K562 (cell line): ENCODE results near the gene GCN1. TPM values are rescaled to one million over a fixed set of nuclear protein-coding genes. Genes with fewer than 3 reads are reported as not detected.

Source experiments
- EWSR1 ChIP-seq: fragments of 450-650 bp; IDR thresholded peaks from 2 replicates; pipeline ENCODE4 v1.6.1; 2018; ENCODE audit warnings: borderline replicate concordance, mild to moderate bottlenecking, low read depth, moderate library complexity; ENCODE audit not compliant: partially characterized antibody
- FOXK1 ChIP-seq: sonication (generic); formaldehyde crosslinking; IDR thresholded peaks from 2 replicates; pipeline ENCODE4 v1.8.0; 2022; ENCODE audit warnings: missing genetic modification reagents, mild to moderate bottlenecking, borderline replicate concordance
- HNRNPL ChIP-seq: fragments of 200-400 bp; formaldehyde crosslinking; IDR thresholded peaks from 2 replicates; pipeline ENCODE4 v1.6.1; 2017; ENCODE audit warnings: low read depth, mild to moderate bottlenecking, low read length
- MCM2 ChIP-seq: fragments of 450-650 bp; IDR thresholded peaks from 2 replicates; pipeline ENCODE4 v1.6.1; 2017; ENCODE audit warnings: low read depth, mild to moderate bottlenecking
- POLR2AphosphoS5 ChIP-seq: IDR thresholded peaks from 2 replicates; pipeline ENCODE4 v1.6.1; 2011; ENCODE audit warnings: mild to moderate bottlenecking, low read depth, low read length, moderate library complexity; ENCODE audit not compliant: control insufficient read depth, insufficient read depth
- RFX7 ChIP-seq: fragments of 250-450 bp; sonication (Bioruptor Pico); IDR thresholded peaks from 2 replicates; pipeline ENCODE4 v1.5.1; 2021; ENCODE audit warnings: mild to moderate bottlenecking
- RHOXF2B ChIP-seq: fragments of 250-450 bp; sonication (Bioruptor Pico); conservative IDR thresholded peaks from 2 replicates; pipeline ENCODE4 v1.5.1; 2021
- SMARCA5 ChIP-seq: fragments of 450-650 bp; IDR thresholded peaks from 2 replicates; pipeline ENCODE4 v1.6.1; 2016
- SOX6 ChIP-seq: fragments of 450-650 bp; IDR thresholded peaks from 2 replicates; pipeline ENCODE4 v1.6.1; 2014; ENCODE audit warnings: mild to moderate bottlenecking
- TRIM28 ChIP-seq: fragments of 450-650 bp; IDR thresholded peaks from 2 replicates; pipeline ENCODE4 v1.6.1; 2017
- ZNF12 ChIP-seq: sonication (generic); formaldehyde crosslinking; IDR thresholded peaks from 2 replicates; pipeline ENCODE4 v1.4.0; 2020; ENCODE audit warnings: mild to moderate bottlenecking, missing genetic modification reagents
- ZNF197 ChIP-seq: fragments of 200-800 bp; sonication (Bioruptor generic); IDR thresholded peaks from 2 replicates; pipeline ENCODE4 v1.6.1; 2016; ENCODE audit warnings: low read depth, missing genetic modification characterization, missing compliant biosample characterization
- ZNF23 ChIP-seq: fragments of 250-450 bp; sonication (Bioruptor Pico); IDR thresholded peaks from 2 replicates; pipeline ENCODE4 v1.4.0; 2020; ENCODE audit warnings: mild to moderate bottlenecking
- ZNF551 ChIP-seq: fragments of 250-450 bp; sonication (Bioruptor Pico); IDR thresholded peaks from 2 replicates; pipeline ENCODE4 v1.5.0; 2021; ENCODE audit warnings: mild to moderate bottlenecking, moderate library complexity
- polyA plus RNA-seq, 8 experiments: library from polyadenylated mRNA; depleted of rRNA in 4 of 8; stranded (reverse) in 5 of 8; unstranded in 3 of 8; fragments of >200 nt; fragmentation: Nextera tagmentation in 2 of 8; fragmentation: Illumina TruSeq in 1 of 8; extraction: Ambion mirVana in 2 of 8; extraction: Trizol in 1 of 8; gene quantifications; 2 replicates each; pipeline versions ENCODE4 v1.2.1 to v1.2.3, GENCODE V29; 2011 to 2014; ENCODE audit warnings: inconsistent platforms in 1 of 8, missing spikeins in 1 of 8
- total RNA-seq, 7 experiments: library from RNA; depleted of rRNA in 6 of 7; stranded (reverse); fragments of >200 nt in 6 of 7; fragmentation: Illumina TruSeq in 2 of 7; extraction: Trizol in 2 of 7; gene quantifications; 2 replicates each; pipeline versions ENCODE4 v1.2.1 to v1.2.3, GENCODE V29; 2011 to 2021; ENCODE audit warnings: low replicate concordance in 1 of 7
- TF ChIP-seq, protein P1 (sequence below): sonication (generic); formaldehyde crosslinking; IDR thresholded peaks from 2 replicates; pipeline ENCODE4 v1.8.0; 2022; ENCODE audit warnings: mild to moderate bottlenecking, missing genetic modification reagents
- TF ChIP-seq, protein P2 (sequence below): fragments of 250-450 bp; sonication (Bioruptor Pico); IDR thresholded peaks from 2 replicates; pipeline ENCODE4 v1.4.0; 2020; ENCODE audit warnings: mild to moderate bottlenecking, moderate library complexity
- TF ChIP-seq, protein P3 (sequence below): fragments of 450-650 bp; formaldehyde crosslinking; IDR thresholded peaks from 2 replicates; pipeline ENCODE4 v1.4.0; 2022; ENCODE audit warnings: mild to moderate bottlenecking, moderate library complexity
- TF ChIP-seq, protein P4 (sequence below): fragments of 450-650 bp; IDR thresholded peaks from 2 replicates; pipeline ENCODE4 v1.6.1; 2016; ENCODE audit warnings: missing biosample characterization, missing genetic modification characterization
- TF ChIP-seq, protein P5 (sequence below): fragments of 250-450 bp; sonication (Bioruptor Pico); IDR thresholded peaks from 2 replicates; pipeline ENCODE4 v1.9.0; 2021; ENCODE audit warnings: mild to moderate bottlenecking
- TF ChIP-seq, protein P6 (sequence below): fragments of 450-650 bp; formaldehyde crosslinking; IDR thresholded peaks from 2 replicates; pipeline ENCODE4 v1.4.0; 2022; ENCODE audit warnings: missing genetic modification characterization

Gene GCN1
- total and polyA plus RNA-seq, 9 of the 15 experiments (the other 6 are each of a cell fraction or from before 2014, with no cell fraction given) = 11.9 to 190 (median 51.7) TPM

DNA sequence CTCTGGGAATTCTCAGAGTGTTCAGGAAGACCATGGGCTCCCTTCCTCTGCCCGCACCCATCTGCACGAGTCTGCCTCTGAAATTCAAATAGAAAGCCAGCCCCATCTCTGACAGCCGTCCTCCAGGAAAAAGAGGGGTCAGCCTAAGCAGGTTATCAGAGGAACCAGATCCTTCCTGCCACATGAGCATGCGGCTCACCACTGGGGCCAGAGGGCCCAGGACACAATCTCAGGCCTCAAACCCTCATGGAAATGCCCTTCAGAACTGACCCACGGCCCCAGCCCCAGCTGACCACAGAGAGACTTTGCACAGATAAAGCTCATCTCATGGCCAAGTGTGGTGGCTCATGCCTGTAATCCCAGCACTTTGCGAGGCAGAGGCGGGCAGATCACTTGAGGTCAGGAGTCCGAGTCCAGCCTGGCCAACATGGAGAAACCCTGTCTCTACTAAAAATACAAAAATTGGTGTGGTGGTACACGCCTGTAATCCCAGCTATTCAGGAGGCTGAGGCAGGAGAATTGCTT lies 47.8 kb upstream of the GCN1 start (continued):
- TF ChIP-seq, protein P1, sequence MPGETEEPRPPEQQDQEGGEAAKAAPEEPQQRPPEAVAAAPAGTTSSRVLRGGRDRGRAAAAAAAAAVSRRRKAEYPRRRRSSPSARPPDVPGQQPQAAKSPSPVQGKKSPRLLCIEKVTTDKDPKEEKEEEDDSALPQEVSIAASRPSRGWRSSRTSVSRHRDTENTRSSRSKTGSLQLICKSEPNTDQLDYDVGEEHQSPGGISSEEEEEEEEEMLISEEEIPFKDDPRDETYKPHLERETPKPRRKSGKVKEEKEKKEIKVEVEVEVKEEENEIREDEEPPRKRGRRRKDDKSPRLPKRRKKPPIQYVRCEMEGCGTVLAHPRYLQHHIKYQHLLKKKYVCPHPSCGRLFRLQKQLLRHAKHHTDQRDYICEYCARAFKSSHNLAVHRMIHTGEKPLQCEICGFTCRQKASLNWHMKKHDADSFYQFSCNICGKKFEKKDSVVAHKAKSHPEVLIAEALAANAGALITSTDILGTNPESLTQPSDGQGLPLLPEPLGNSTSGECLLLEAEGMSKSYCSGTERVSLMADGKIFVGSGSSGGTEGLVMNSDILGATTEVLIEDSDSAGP (CRISPR knock-in tag) = no peak
- no peak for TF ChIP-seq ZNF23 (CRISPR knock-in tag)
- TF ChIP-seq, protein P2, sequence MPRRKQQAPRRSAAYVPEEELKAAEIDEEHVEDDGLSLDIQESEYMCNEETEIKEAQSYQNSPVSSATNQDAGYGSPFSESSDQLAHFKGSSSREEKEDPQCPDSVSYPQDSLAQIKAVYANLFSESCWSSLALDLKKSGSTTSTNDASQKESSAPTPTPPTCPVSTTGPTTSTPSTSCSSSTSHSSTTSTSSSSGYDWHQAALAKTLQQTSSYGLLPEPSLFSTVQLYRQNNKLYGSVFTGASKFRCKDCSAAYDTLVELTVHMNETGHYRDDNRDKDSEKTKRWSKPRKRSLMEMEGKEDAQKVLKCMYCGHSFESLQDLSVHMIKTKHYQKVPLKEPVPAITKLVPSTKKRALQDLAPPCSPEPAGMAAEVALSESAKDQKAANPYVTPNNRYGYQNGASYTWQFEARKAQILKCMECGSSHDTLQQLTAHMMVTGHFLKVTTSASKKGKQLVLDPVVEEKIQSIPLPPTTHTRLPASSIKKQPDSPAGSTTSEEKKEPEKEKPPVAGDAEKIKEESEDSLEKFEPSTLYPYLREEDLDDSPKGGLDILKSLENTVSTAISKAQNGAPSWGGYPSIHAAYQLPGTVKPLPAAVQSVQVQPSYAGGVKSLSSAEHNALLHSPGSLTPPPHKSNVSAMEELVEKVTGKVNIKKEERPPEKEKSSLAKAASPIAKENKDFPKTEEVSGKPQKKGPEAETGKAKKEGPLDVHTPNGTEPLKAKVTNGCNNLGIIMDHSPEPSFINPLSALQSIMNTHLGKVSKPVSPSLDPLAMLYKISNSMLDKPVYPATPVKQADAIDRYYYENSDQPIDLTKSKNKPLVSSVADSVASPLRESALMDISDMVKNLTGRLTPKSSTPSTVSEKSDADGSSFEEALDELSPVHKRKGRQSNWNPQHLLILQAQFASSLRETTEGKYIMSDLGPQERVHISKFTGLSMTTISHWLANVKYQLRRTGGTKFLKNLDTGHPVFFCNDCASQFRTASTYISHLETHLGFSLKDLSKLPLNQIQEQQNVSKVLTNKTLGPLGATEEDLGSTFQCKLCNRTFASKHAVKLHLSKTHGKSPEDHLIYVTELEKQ (CRISPR knock-in tag) = no peak
- no peak for TF ChIP-seq MCM2
- no peak for TF ChIP-seq TRIM28
- TF ChIP-seq, protein P3, sequence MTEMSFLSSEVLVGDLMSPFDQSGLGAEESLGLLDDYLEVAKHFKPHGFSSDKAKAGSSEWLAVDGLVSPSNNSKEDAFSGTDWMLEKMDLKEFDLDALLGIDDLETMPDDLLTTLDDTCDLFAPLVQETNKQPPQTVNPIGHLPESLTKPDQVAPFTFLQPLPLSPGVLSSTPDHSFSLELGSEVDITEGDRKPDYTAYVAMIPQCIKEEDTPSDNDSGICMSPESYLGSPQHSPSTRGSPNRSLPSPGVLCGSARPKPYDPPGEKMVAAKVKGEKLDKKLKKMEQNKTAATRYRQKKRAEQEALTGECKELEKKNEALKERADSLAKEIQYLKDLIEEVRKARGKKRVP (CRISPR knock-in tag) = 0 out of 2 replicates have a peak, but pooled peaks have one; percentile 41
- no peak for TF ChIP-seq RFX7 (CRISPR knock-in tag)
- peak; percentile 86; the same call in 1 of the 2 replicates for TF ChIP-seq ZNF197
- peak; percentile 86 for TF ChIP-seq POLR2AphosphoS5
- TF ChIP-seq EWSR1 = no peak
- TF ChIP-seq, protein P4, sequence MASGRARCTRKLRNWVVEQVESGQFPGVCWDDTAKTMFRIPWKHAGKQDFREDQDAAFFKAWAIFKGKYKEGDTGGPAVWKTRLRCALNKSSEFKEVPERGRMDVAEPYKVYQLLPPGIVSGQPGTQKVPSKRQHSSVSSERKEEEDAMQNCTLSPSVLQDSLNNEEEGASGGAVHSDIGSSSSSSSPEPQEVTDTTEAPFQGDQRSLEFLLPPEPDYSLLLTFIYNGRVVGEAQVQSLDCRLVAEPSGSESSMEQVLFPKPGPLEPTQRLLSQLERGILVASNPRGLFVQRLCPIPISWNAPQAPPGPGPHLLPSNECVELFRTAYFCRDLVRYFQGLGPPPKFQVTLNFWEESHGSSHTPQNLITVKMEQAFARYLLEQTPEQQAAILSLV = no peak
- TF ChIP-seq, protein P5, sequence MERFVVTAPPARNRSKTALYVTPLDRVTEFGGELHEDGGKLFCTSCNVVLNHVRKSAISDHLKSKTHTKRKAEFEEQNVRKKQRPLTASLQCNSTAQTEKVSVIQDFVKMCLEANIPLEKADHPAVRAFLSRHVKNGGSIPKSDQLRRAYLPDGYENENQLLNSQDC (CRISPR knock-in tag) = no peak
- TF ChIP-seq SOX6 = peak; percentile 90
- no peak for TF ChIP-seq ZNF551 (CRISPR knock-in tag)
- no peak for TF ChIP-seq RHOXF2B (CRISPR knock-in tag)
- no peak for TF ChIP-seq ZNF12 (CRISPR knock-in tag)
- no peak for TF ChIP-seq SMARCA5
- TF ChIP-seq, protein P6, sequence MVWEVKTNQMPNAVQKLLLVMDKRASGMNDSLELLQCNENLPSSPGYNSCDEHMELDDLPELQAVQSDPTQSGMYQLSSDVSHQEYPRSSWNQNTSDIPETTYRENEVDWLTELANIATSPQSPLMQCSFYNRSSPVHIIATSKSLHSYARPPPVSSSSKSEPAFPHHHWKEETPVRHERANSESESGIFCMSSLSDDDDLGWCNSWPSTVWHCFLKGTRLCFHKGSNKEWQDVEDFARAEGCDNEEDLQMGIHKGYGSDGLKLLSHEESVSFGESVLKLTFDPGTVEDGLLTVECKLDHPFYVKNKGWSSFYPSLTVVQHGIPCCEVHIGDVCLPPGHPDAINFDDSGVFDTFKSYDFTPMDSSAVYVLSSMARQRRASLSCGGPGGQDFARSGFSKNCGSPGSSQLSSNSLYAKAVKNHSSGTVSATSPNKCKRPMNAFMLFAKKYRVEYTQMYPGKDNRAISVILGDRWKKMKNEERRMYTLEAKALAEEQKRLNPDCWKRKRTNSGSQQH = no peak
- no peak for TF ChIP-seq FOXK1 (CRISPR knock-in tag)
- TF ChIP-seq HNRNPL = no peak
